CD4-positive, alpha-beta T cell (primary cell): ENCODE measurements around the gene DSP. TPM values are rescaled to one million over a fixed set of nuclear protein-coding genes. Genes with fewer than 3 reads are reported as not detected.

ENCODE experiments used
- ATAC-seq: fragments of 200-7000 bp; cut with Tn5 transposase; one replicate; pipeline ENCODE4 v1.10.0; 2022; ENCODE audit warnings: mild to moderate bottlenecking; ENCODE audit not compliant: poor library complexity
- CTCF ChIA-PET: fragments of 350-600 bp; sonication (Branson Sonifier 250); formaldehyde crosslinking; loops from one replicate; lab custom pipeline; 2021; ENCODE audit warnings: antibody characterized with exemption, inconsistent platforms; lab: Charles Lee
- POLR2A ChIA-PET: fragments of 350-600 bp; sonication (Branson Sonifier 250); formaldehyde crosslinking; loops from one replicate; lab custom pipeline; 2021; ENCODE audit warnings: antibody characterized with exemption, inconsistent platforms; lab: Charles Lee
- DNase-seq, 14 experiments: peaks; one replicate each; pipeline ENCODE4 v3.0.0-alpha.2; 2013 to 2020; ENCODE audit warnings: mixed read lengths in 2 of 14
- H3K27ac ChIP-seq, 2 donors: one replicate each; pipeline versions ENCODE4 v1.5.1 to v1.7.0; 2013; ENCODE audit warnings: low read length in 2 of 2, low read depth in 1 of 2, mild to moderate bottlenecking in 1 of 2
- H3K27me3 ChIP-seq, 2 experiments: 1 replicate in 1 of 2; 2 replicates in 1 of 2; pipeline versions ENCODE4 v1.6.1 to v1.7.0; 2013; ENCODE audit warnings: low read length in 2 of 2, control low read depth in 1 of 2, mild to moderate bottlenecking in 1 of 2, moderate library complexity in 1 of 2; ENCODE audit not compliant: insufficient read depth in 2 of 2, control insufficient read depth in 1 of 2
- H3K36me3 ChIP-seq: one replicate; pipeline ENCODE4 v1.6.1; 2013; ENCODE audit warnings: low read length, control low read depth; ENCODE audit not compliant: insufficient read depth
- H3K4me1 ChIP-seq: one replicate; pipeline ENCODE4 v1.6.1; 2013; ENCODE audit warnings: low read length, control low read depth; ENCODE audit not compliant: insufficient read depth
- H3K4me3 ChIP-seq: one replicate; pipeline ENCODE4 v1.5.1; 2013; ENCODE audit warnings: mild to moderate bottlenecking, low read length, moderate library complexity
- H3K9me3 ChIP-seq, 2 experiments: 1 replicate in 1 of 2; 2 replicates in 1 of 2; pipeline versions ENCODE4 v1.6.1 to v1.7.0; 2013; ENCODE audit warnings: low read length in 2 of 2, mild to moderate bottlenecking in 2 of 2, control low read depth in 1 of 2, moderate library complexity in 1 of 2; ENCODE audit not compliant: control insufficient read depth in 1 of 2, insufficient read depth in 1 of 2
- H3K27ac Mint-ChIP-seq: one replicate; pipeline ENCODE4 v1.8.0; 2020; ENCODE audit warnings: mixed read lengths
- H3K27me3 Mint-ChIP-seq: one replicate; pipeline ENCODE4 v1.8.0; 2021; ENCODE audit warnings: mixed read lengths
- H3K36me3 Mint-ChIP-seq: one replicate; pipeline ENCODE4 v1.8.0; 2021; ENCODE audit warnings: low read depth, mixed read lengths
- H3K4me1 Mint-ChIP-seq: one replicate; pipeline ENCODE4 v1.8.0; 2021; ENCODE audit warnings: low read depth, mixed read lengths
- H3K4me3 Mint-ChIP-seq: one replicate; pipeline ENCODE4 v1.8.0; 2020; ENCODE audit warnings: mild to moderate bottlenecking, mixed read lengths
- H3K9me3 Mint-ChIP-seq: one replicate; pipeline ENCODE4 v1.8.0; 2020; ENCODE audit warnings: mixed read lengths
- CTCF ChIP-seq: fragments of 200-600 bp; IDR thresholded peaks from one replicate; pipeline ENCODE4 v1.8.0; 2022; ENCODE audit warnings: antibody characterized with exemption, mild to moderate bottlenecking
- intact Hi-C, 2 experiments: fragments of 100-400 bp; cut with DNase I in 1 of 2; cut with micrococcal nuclease in 1 of 2; formaldehyde crosslinking; loops; one replicate each; pipeline versions ENCODE4 v1.15.1 to v1.9.0; 2023 to 2025; cut with DNase I, micrococcal nuclease
- total RNA-seq, 174 experiments: library from RNA in 2 of 174; stranded (reverse) in 2 of 174; gene quantifications; one replicate each; pipeline ENCODE4 v1.2.3 and lab custom pipeline; 2021 to 2026

The DSP gene
- total RNA-seq, 2 experiments from 2014 or later = 0.14 TPM; not detected in 1

DNA sequence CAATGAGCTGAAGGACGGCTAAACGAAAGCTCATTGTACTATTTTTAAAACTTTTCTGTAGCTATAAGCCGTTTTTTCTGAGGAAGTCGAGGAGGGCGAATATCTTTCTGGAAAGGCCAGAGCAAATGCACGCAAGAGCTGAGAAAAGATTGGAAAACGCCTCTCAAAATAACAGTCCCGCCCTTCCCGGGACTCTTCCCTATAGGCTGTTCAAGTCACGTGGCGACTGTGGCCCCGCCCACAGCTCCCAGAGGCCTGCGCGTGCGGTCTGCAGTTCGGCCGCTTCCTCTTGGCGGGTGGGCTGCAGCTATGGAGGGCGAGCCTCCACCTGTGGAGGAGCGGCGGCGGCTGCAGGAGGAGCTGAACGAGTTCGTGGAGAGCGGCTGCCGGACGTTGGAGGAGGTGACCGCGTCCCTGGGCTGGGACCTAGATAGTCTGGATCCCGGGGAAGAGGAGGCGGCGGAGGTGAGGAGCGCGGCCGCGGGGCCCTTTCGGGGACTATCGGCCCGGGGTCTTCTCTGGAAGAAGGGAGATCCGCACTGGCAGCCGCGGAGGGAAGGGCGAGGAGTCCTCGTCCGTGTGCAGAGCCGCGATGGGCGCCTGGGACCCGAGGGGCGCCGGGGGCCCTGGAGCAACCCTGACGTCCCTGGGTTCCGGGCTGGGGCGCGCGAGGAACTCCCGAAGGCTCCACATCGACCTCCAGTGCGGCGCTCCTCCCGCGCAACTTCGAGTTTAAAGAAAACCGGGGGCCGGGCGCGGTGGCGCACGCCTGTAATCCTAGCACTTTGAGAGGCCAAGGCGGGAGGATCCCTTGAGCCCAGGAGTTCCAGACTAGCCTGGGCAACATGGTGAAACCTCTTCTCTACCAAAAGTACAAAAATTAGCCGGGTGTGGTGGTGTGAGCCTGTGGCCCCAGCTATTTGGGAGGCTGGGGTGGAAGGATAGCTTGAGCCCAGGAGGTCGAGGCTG lies 48.8 kb downstream of the DSP start, which contains the start of gene SNRNP48:
TSS of gene SNRNP48 (plus strand) at position 250 of the 969 bp plus-strand sequence. CDS start at position 310, 60 bp downstream.
- Histone ChIP-seq H3K4me1 (peaks cover 15% of the 10 kb centered on the region), H3K4me3 (peak within 1 kb of the TSS; percentile 96), H3K36me3 (peaks cover 14% of the 10 kb centered on the region), H3K27ac (peak within 1 kb of the TSS; percentile 38 to 45), H3K27me3 (no peaks in the 10 kb centered on the region), H3K9me3 (peaks cover 0 to 3% of the 10 kb centered on the region in 2 experiments)
- Mint-ChIP-seq H3K9me3 (no peaks in the 10 kb centered on the region), H3K4me3 (peak within 1 kb of the TSS; percentile 100), H3K36me3 (peaks cover 37% of the 10 kb centered on the region), H3K27me3 (no peaks in the 10 kb centered on the region), H3K27ac (peak within 1 kb of the TSS; percentile 91), H3K4me1 (peaks cover 48% of the 10 kb centered on the region)
- TF ChIP-seq CTCF = no peak
- DNase-seq = peak; percentile 79 to 94 (median 88)
- intact Hi-C loops = loop anchor here (2.0 to 10.0 kb wide), 7 partner anchors 203 to 845 kb away; partner anchors contain the start of genes CAGE1 (in 2 of the 2), RIOK1 (in 2 of the 2), BLOC1S5 (in 1 of the 2) and SLC35B3 (in 1 of the 2)
- ChIA-PET POLR2A (interaction anchor here (0.7 to 1.4 kb wide), 11 partner anchors 10 to 932 kb away, joined by 3 to 6 read pairs (median 3); partner anchors contain the start of genes BLOC1S5, CAGE1, RIOK1 and SSR1), CTCF (no interaction called here)
- peak; percentile 98 for ATAC-seq

DNA sequence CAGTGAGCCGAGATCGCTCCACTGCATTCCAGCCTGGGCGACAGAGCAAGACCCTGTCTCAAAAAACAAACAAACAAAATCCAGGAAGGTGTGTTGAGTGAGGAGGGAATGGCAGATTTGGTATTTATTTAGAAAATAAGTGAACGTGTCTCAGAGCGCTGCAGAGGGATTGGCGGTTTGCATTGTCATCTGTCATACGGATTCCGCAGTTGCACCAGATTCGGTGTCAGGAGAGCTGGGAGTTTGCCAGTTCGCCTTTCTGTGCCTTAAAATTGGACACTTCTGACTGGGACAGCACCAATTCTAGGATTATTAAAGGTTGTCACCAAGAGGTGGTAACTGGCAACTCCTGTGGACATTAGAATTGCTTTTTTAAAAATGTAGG lies 49.4 kb downstream of the DSP start:
- intact Hi-C loops = loop anchor here (2.0 to 10.0 kb wide), 5 partner anchors 204 to 844 kb away; partner anchors contain the start of genes CAGE1 (in 2 of the 2), RIOK1 (in 2 of the 2), BLOC1S5 (in 1 of the 2) and SLC35B3 (in 1 of the 2)

More for the DNA sequence above, 49.4 kb downstream of the DSP start:
- H3K4me1 ChIP-seq = peaks cover 15% of the 10 kb centered on the region
- no peak overlapping the region for H3K27ac ChIP-seq
- peaks cover 44% of the 10 kb centered on the region for H3K36me3 Mint-ChIP-seq
- H3K27me3 Mint-ChIP-seq = no peaks in the 10 kb centered on the region
- ChIA-PET CTCF (no interaction called here), POLR2A (interaction anchor here (1.1 to 1.4 kb wide), 3 partner anchors 328 to 932 kb away, joined by 3 read pairs; no protein-coding TSS in a partner anchor)
- no peaks in the 10 kb centered on the region for H3K9me3 Mint-ChIP-seq
- peaks cover 21% of the 10 kb centered on the region for H3K36me3 ChIP-seq
- H3K4me1 Mint-ChIP-seq = peaks cover 48% of the 10 kb centered on the region
- peak overlapping the region; percentile 100 for H3K4me3 Mint-ChIP-seq
- no peak for TF ChIP-seq CTCF
- ATAC-seq (no peak), DNase-seq (peak in 1 of 14 experiments; percentile 17)
- H3K27ac Mint-ChIP-seq = peak overlapping the region; percentile 91
- no peaks in the 10 kb centered on the region for H3K27me3 ChIP-seq
- H3K4me3 ChIP-seq = peak overlapping the region; percentile 96
- H3K9me3 ChIP-seq = no peaks in the 10 kb centered on the region
